IMR-90 (cell line): ENCODE results near the gene DBH. TPM values are rescaled to one million over a fixed set of nuclear protein-coding genes. Genes with fewer than 3 reads are reported as not detected.

Experiments used
- ATAC-seq: fragments of 200-7000 bp; cut with Tn5 transposase; 2 replicates; pipeline ENCODE4 v1.9.1; 2020; ENCODE audit warnings: low read depth, mild to moderate bottlenecking, moderate library complexity
- BruUV-seq: library from RNA; stranded (reverse); fragments of 400-500 nt; replicated peaks from 2 replicates; lab custom pipeline; 2021; lab: Mats Ljungman, UMichigan
- CTCF ChIA-PET: fragments of 300-600 bp; formaldehyde crosslinking; extraction: SDS; loops from one replicate; lab custom pipeline; 2021; ENCODE audit warnings: antibody characterized with exemption; lab: Yijun Ruan, JAX
- POLR2A ChIA-PET: fragments of 300-600 bp; sonication (Branson Sonifier 250); formaldehyde crosslinking; loops from one replicate; lab custom pipeline; 2022; ENCODE audit warnings: antibody characterized with exemption; ENCODE audit not compliant: unreplicated experiment; lab: Charles Lee
- DNase-seq: peaks from one replicate; pipeline ENCODE4 v3.0.0; 2013
- H2AFZ ChIP-seq: replicated peaks from 2 replicates; pipeline ENCODE3; 2013; ENCODE audit warnings: low read length, mild to moderate bottlenecking; ENCODE audit not compliant: poor library complexity
- H2AK5ac ChIP-seq: 2 replicates; pipeline ENCODE4 v1.6.1; 2013; ENCODE audit warnings: low read depth, low read length, inconsistent platforms
- H2AK9ac ChIP-seq: replicated peaks from 2 replicates; pipeline ENCODE3; 2013; ENCODE audit warnings: mild to moderate bottlenecking, low read depth, low read length, moderate library complexity; ENCODE audit not compliant: poor library complexity
- H2BK120ac ChIP-seq: 2 replicates; pipeline ENCODE4 v1.6.1; 2013; ENCODE audit warnings: low read depth, low read length, inconsistent platforms
- H2BK15ac ChIP-seq: 3 replicates; pipeline ENCODE4 v1.6.1; 2013; ENCODE audit warnings: low read depth, low read length, inconsistent platforms
- H2BK20ac ChIP-seq: 2 replicates; pipeline ENCODE4 v1.6.1; 2013; ENCODE audit warnings: low read depth, mild to moderate bottlenecking, inconsistent platforms, low read length, moderate library complexity
- H2BK5ac ChIP-seq: 2 replicates; pipeline ENCODE4 v1.6.1; 2013; ENCODE audit warnings: mild to moderate bottlenecking, low read depth, low read length, inconsistent platforms; ENCODE audit not compliant: poor library complexity, severe bottlenecking
- H3K14ac ChIP-seq: replicated peaks from 2 replicates; pipeline ENCODE4 v1.6.1; 2013; ENCODE audit warnings: low read depth, low read length, inconsistent platforms
- H3K18ac ChIP-seq: 2 replicates; pipeline ENCODE4 v1.6.1; 2013; ENCODE audit warnings: low read depth, low read length, control low read depth
- H3K23ac ChIP-seq: 2 replicates; pipeline ENCODE4 v1.6.1; 2013; ENCODE audit warnings: low read depth, low read length, inconsistent platforms
- H3K27ac ChIP-seq: 2 replicates; pipeline ENCODE4 v1.5.1; 2013; ENCODE audit warnings: mild to moderate bottlenecking, control low read depth, low read length; ENCODE audit not compliant: insufficient read depth
- H3K27me3 ChIP-seq: 2 replicates; pipeline ENCODE4 v1.6.1; 2013; ENCODE audit warnings: low read length; ENCODE audit not compliant: control insufficient read depth, insufficient read depth
- H3K36me3 ChIP-seq: 2 replicates; pipeline ENCODE4 v1.6.1; 2013; ENCODE audit warnings: low read length, mixed read lengths; ENCODE audit not compliant: control insufficient read depth, insufficient read depth
- H3K4ac ChIP-seq: 2 replicates; pipeline ENCODE4 v1.6.1; 2013; ENCODE audit warnings: low read depth, low read length, inconsistent platforms
- H3K4me1 ChIP-seq: 2 replicates; pipeline ENCODE4 v1.6.1; 2013; ENCODE audit warnings: low read length, mixed read lengths; ENCODE audit not compliant: control insufficient read depth, insufficient read depth
- H3K4me2 ChIP-seq: 2 replicates; pipeline ENCODE4 v1.6.1; 2013; ENCODE audit warnings: low read depth, mild to moderate bottlenecking, control low read depth, low read length, moderate library complexity
- H3K4me3 ChIP-seq: 2 replicates; pipeline ENCODE4 v1.5.1; 2013; ENCODE audit warnings: low read depth, mild to moderate bottlenecking, control low read depth, low read length, moderate library complexity; ENCODE audit not compliant: insufficient read depth
- H3K56ac ChIP-seq: 2 replicates; pipeline ENCODE4 v1.6.1; 2013; ENCODE audit warnings: low read length, inconsistent platforms; ENCODE audit not compliant: insufficient read depth; ENCODE audit errors: extremely low read depth
- H3K79me1 ChIP-seq, 2 experiments: 2 replicates each; pipeline ENCODE4 v1.6.1; 2013; ENCODE audit warnings: low read length in 2 of 2, inconsistent platforms in 1 of 2, low read depth in 1 of 2
- H3K9ac ChIP-seq: 2 replicates; pipeline ENCODE4 v1.6.1; 2013; ENCODE audit warnings: low read depth, low read length, control low read depth
- H3K9me1 ChIP-seq: 2 replicates; pipeline ENCODE4 v1.6.1; 2013; ENCODE audit warnings: low read length, inconsistent platforms; ENCODE audit not compliant: insufficient read depth
- H3K9me3 ChIP-seq: 2 replicates; pipeline ENCODE4 v1.6.1; 2013; ENCODE audit warnings: low read length; ENCODE audit not compliant: control insufficient read depth, insufficient read depth
- H4K20me1 ChIP-seq: 2 replicates; pipeline ENCODE4 v1.6.1; 2013; ENCODE audit warnings: low read length, inconsistent platforms; ENCODE audit not compliant: insufficient read depth
- H4K5ac ChIP-seq: 2 replicates; pipeline ENCODE4 v1.6.1; 2013; ENCODE audit warnings: mild to moderate bottlenecking, low read depth, low read length, control low read depth
- H4K8ac ChIP-seq, 2 experiments: 2 replicates each; pipeline ENCODE4 v1.6.1; 2013; ENCODE audit warnings: low read depth in 2 of 2, low read length in 2 of 2, control low read depth in 1 of 2, inconsistent platforms in 1 of 2
- H4K91ac ChIP-seq: 2 replicates; pipeline ENCODE4 v1.6.1; 2013; ENCODE audit warnings: low read depth, low read length, inconsistent platforms; ENCODE audit not compliant: insufficient read depth
- BHLHE40 ChIP-seq: fragments of 150-350 bp; IDR thresholded peaks from 2 replicates; pipeline ENCODE4 v1.6.1; 2016; ENCODE audit warnings: mild to moderate bottlenecking, low read depth, low read length
- CHD1 ChIP-seq: IDR thresholded peaks from 2 replicates; pipeline ENCODE4 v1.6.1; 2012; ENCODE audit warnings: low read depth, low read length, improper control_type of control experiment
- ELK1 ChIP-seq: fragments of 150-350 bp; IDR thresholded peaks from 2 replicates; pipeline ENCODE4 v1.6.1; 2016; ENCODE audit warnings: low read depth, mild to moderate bottlenecking, low read length, moderate library complexity, borderline replicate concordance
- MAFK ChIP-seq: IDR thresholded peaks from 2 replicates; pipeline ENCODE4 v1.6.1; 2012; ENCODE audit warnings: low read depth, low read length, improper control_type of control experiment
- MAZ ChIP-seq: IDR thresholded peaks from 2 replicates; pipeline ENCODE4 v1.6.1; 2012; ENCODE audit warnings: low read depth, mild to moderate bottlenecking, low read length, improper control_type of control experiment, moderate library complexity, borderline replicate concordance
- MXI1 ChIP-seq: IDR thresholded peaks from 2 replicates; pipeline ENCODE4 v1.6.1; 2012; ENCODE audit warnings: low read depth, mild to moderate bottlenecking, low read length, moderate library complexity, borderline replicate concordance
- NFE2L2 ChIP-seq: fragments of 150-350 bp; IDR thresholded peaks from 2 replicates; pipeline ENCODE4 v1.6.1; 2016; ENCODE audit warnings: low read depth, mild to moderate bottlenecking, low read length
- RAD21 ChIP-seq: IDR thresholded peaks from 2 replicates; pipeline ENCODE4 v1.6.1; 2012; ENCODE audit warnings: low read length, improper control_type of control experiment
- RFX5 ChIP-seq: IDR thresholded peaks from 2 replicates; pipeline ENCODE4 v1.8.0; 2012; ENCODE audit warnings: low read depth, mild to moderate bottlenecking, low read length, moderate library complexity
- SMC3 ChIP-seq: fragments of 150-350 bp; IDR thresholded peaks from 2 replicates; pipeline ENCODE4 v1.6.1; 2016; ENCODE audit warnings: low read depth, mild to moderate bottlenecking, antibody characterized with exemption, low read length, moderate library complexity
- WGBS, 2 experiments: methylation state at CpG; one replicate each; pipeline versions ENCODE4 v1.1.5 to v1.1.7; 2013; ENCODE audit warnings: missing lambda C conversion rate in 2 of 2; ENCODE audit not compliant: insufficient read length in 1 of 2; ENCODE audit errors: extremely low coverage in 2 of 2; 5-methylcytosine and 5-hydroxymethylcytosine counted together
- dilution Hi-C: fragments of 300-500 bp; cut with HindIII; formaldehyde crosslinking; loops from one replicate; pipeline ENCODE4 v1.14.3; 2018; ENCODE audit warnings: low sequenced_read_pairs; ENCODE audit not compliant: unreplicated experiment
- in situ Hi-C: fragments of 300-500 bp; cut with MboI; formaldehyde crosslinking; loops from 3 replicates; pipeline ENCODE4 v1.14.3; 2019; ENCODE audit warnings: low sequenced_read_pairs, inconsistent platforms, mixed read lengths
- intact Hi-C: fragments of 100-400 bp; cut with micrococcal nuclease; formaldehyde crosslinking; loops from 2 replicates; pipeline ENCODE4 v1.10.0; 2022
- polyA plus RNA-seq, 3 experiments: library from polyadenylated mRNA; depleted of rRNA; stranded (reverse); fragments of >200 nt; gene quantifications; 2 replicates each; pipeline ENCODE4 v1.2.3, GENCODE V29; 2012; ENCODE audit warnings: low replicate concordance in 1 of 3
- total RNA-seq: library from RNA; depleted of rRNA; stranded (reverse); fragments of >200 nt; gene quantifications from 2 replicates; pipeline ENCODE4 v1.2.3, GENCODE V29; 2012
- TF ChIP-seq, protein P1 (sequence below): conservative IDR thresholded peaks from 2 replicates; pipeline ENCODE4 v1.5.1; 2012; ENCODE audit warnings: mild to moderate bottlenecking, low read depth, low read length, improper control_type of control experiment

The DBH gene
- total and polyA plus RNA-seq, 2 of the 4 experiments (the other 2 are of a cell fraction) = not detected

- 17% methylated on average over 1 of the region's 8 CpGs; no CpG with 5 or more reads in 1 of the 2 experiments for WGBS, 2 experiments
- no peak overlapping the region for H2BK120ac ChIP-seq
- H3K36me3 ChIP-seq = no peaks in the 10 kb centered on the region
- no peak overlapping the region for H3K4ac ChIP-seq
- no peaks in the 10 kb centered on the region for H3K9me3 ChIP-seq
- H4K5ac ChIP-seq = no peak overlapping the region
- H2AK5ac ChIP-seq = no peak overlapping the region
- no peak overlapping the region for H4K91ac ChIP-seq
- H3K23ac ChIP-seq = no peak overlapping the region
- intact Hi-C loops (no loop called here), in situ Hi-C loops (no loop called here), dilution Hi-C loops (no loop called here)
- no peak overlapping the region for H2BK15ac ChIP-seq
- no peak overlapping the region for H3K14ac ChIP-seq
- no peak overlapping the region for H2AK9ac ChIP-seq
- no peak overlapping the region for H3K18ac ChIP-seq
- no peak overlapping the region for H3K4me2 ChIP-seq
- no peak overlapping the region for H2BK20ac ChIP-seq
- H3K56ac ChIP-seq = no peak overlapping the region
- H3K27ac ChIP-seq = no peak overlapping the region
- peaks cover 70% of the 10 kb centered on the region for H3K27me3 ChIP-seq
- no peak overlapping the region for H2AFZ ChIP-seq
- TF ChIP-seq MAFK (no peak), ELK1 (no peak), RFX5 (no peak), CHD1 (no peak), RAD21 (no peak), SMC3 (no peak), NFE2L2 (no peak), MAZ (no peak), BHLHE40 (no peak), MXI1 (no peak)
- TF ChIP-seq, protein P1, sequence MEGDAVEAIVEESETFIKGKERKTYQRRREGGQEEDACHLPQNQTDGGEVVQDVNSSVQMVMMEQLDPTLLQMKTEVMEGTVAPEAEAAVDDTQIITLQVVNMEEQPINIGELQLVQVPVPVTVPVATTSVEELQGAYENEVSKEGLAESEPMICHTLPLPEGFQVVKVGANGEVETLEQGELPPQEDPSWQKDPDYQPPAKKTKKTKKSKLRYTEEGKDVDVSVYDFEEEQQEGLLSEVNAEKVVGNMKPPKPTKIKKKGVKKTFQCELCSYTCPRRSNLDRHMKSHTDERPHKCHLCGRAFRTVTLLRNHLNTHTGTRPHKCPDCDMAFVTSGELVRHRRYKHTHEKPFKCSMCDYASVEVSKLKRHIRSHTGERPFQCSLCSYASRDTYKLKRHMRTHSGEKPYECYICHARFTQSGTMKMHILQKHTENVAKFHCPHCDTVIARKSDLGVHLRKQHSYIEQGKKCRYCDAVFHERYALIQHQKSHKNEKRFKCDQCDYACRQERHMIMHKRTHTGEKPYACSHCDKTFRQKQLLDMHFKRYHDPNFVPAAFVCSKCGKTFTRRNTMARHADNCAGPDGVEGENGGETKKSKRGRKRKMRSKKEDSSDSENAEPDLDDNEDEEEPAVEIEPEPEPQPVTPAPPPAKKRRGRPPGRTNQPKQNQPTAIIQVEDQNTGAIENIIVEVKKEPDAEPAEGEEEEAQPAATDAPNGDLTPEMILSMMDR = no peak
- no peaks in the 10 kb centered on the region for H3K79me1 ChIP-seq
- no peak overlapping the region for H3K4me3 ChIP-seq
- no TSS peak for BruUV-seq
- no peak for ATAC-seq
- no peak overlapping the region for H4K8ac ChIP-seq
- H3K9ac ChIP-seq = no peak overlapping the region
- H3K4me1 ChIP-seq = no peaks in the 10 kb centered on the region
- POLR2A ChIA-PET = no interaction called here
- CTCF ChIA-PET = no interaction called here
- no peak for DNase-seq
- H4K20me1 ChIP-seq = no peaks in the 10 kb centered on the region
- no peak overlapping the region for H2BK5ac ChIP-seq
- no peaks in the 10 kb centered on the region for H3K9me1 ChIP-seq
These were observed 1.9 kb downstream of the DBH start for GRCh38 chr9:133638076-133638475.
